A375 (cell line): Measurements from ENCODE around the gene MCEMP1. TPM values are rescaled to one million over a fixed set of nuclear protein-coding genes. Genes with fewer than 3 reads are reported as not detected.

Experiments
- total RNA-seq: library from RNA; depleted of rRNA; stranded (reverse); fragments of >200 nt; shearing (Covaris generic); gene quantifications from 2 replicates; pipeline ENCODE4 v1.2.3, GENCODE V29; 2014; rRNA removed

MCEMP1 gene, protein sequence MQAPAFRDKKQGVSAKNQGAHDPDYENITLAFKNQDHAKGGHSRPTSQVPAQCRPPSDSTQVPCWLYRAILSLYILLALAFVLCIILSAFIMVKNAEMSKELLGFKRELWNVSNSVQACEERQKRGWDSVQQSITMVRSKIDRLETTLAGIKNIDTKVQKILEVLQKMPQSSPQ
- total RNA-seq: 0.27 TPM in 1 of 2 replicates, not detected in the other

GRCh38 chr19:7676854-7677253 is at the start of gene MCEMP1:
Gene MCEMP1 (plus strand): TSS chr19:7677090. CDS start chr19:7677121, 31 bp downstream.

DNA sequence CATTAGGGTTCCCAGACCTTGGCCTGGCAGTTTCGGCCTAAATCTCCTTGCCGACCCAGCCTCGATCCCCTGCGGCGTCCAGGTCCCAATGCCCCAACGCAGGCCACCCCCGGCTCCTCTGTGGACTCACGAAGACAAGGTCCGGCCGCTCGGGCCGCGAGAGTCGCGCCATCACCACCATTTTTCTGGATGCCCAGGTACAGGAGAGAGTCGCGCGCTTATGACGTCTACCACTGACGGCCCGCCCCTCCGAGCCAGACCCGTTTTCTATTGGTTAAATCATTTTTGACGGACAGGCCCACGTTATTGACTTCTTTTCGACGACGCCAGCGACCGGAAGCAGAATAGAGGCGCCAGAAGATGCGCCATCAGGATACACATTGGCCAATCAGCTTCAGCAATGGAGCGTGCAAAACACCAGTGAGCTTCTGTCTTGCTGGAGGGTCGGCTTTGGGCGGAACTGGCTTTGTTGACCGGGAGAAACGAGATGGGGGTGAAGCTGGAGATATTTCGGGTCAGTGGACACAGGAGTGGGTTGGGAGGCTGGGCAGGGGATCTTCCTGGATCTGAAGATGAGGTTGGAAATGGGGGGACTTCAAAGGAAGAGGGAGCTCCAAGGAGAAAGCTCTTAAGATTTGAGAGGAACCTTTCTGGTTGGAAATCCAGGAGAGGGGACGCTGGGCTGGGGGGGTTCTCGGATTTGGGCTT is 47.4 kb upstream of the MCEMP1 start, which contains the start of the genes PET100 and XAB2:
TSS of gene PET100 (plus strand) at position 447 of the 708 bp plus-strand sequence. CDS start at position 488, 41 bp downstream.
TSS of gene XAB2 (minus strand) at position 199 of the 708 bp plus-strand sequence. CDS start at position 181, 18 bp downstream.

DNA sequence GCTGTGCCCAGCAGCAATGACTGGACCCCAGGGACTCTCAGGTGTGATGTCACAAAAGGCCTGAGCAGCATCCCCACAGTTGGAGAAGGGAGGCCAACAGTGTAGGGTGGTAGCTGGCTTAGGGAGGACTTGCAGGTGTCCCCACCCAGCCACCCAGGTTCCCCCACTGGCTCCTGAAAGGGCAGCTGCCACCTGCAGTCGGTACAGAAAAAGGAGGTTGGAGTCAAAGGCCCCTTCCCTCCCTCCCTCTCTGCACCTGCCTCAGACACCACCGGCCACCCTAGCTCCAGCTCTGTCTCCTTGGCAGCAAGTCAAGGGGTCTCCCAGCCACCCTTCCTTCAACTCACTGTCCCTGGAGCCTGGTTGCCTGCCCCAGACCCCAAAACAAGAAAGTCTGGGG is 43.2 kb upstream of the MCEMP1 start, which contains the start of gene PCP2:
TSS of gene PCP2 (minus strand) at position 22 of the 400 bp plus-strand sequence. CDS start 262 bp downstream, outside the sequence.

DNA sequence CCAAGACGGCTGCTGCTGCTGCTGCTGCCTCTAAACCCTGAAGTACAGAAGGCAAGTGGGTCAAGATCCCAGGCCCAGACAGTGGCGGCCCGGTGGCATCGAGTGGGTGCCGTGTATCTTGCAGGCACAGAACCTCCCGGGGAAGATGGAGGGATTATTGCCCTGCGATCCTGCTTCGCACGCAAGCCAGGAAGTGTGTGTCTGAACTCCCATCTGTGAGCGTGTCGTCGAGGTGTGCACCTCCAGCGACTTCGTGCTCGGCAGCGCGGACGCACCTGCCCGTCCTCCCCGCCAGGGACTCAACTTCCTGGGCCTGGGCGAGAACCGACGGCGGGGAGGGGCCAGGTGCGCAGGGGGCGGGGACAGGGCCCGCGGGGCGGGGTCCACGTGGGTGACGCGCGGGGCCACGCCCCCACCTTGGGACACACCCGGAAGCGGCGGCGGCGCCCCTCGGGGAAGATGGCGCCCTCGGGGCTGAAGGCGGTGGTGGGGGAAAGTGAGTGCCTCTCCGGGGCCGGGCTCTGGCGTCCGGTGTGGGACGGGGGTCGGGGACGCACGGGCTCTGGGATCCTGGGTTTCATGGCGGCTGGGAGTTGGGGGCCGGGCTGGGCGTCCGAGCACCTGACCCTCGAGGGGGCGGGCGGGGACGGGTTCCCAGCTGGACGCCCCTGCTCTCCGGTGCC is 40.1 kb upstream of the MCEMP1 start, which contains the start of gene STXBP2:
TSS of gene STXBP2 (plus strand) at position 420 of the 683 bp plus-strand sequence. CDS start at position 460, 40 bp downstream.

GRCh38 chr19:7668842-7669241 is 8.0 kb upstream of the MCEMP1 start, which contains the start of gene RETN:
Gene RETN (plus strand): TSS chr19:7669049. CDS start chr19:7669327, 278 bp downstream.

GRCh38 chr19:7680606-7681339 is 3.9 kb downstream of the MCEMP1 start, which contains the start of gene TRAPPC5:
Gene TRAPPC5 (plus strand): TSS chr19:7680833. CDS start chr19:7682254, 1,421 bp downstream.

DNA sequence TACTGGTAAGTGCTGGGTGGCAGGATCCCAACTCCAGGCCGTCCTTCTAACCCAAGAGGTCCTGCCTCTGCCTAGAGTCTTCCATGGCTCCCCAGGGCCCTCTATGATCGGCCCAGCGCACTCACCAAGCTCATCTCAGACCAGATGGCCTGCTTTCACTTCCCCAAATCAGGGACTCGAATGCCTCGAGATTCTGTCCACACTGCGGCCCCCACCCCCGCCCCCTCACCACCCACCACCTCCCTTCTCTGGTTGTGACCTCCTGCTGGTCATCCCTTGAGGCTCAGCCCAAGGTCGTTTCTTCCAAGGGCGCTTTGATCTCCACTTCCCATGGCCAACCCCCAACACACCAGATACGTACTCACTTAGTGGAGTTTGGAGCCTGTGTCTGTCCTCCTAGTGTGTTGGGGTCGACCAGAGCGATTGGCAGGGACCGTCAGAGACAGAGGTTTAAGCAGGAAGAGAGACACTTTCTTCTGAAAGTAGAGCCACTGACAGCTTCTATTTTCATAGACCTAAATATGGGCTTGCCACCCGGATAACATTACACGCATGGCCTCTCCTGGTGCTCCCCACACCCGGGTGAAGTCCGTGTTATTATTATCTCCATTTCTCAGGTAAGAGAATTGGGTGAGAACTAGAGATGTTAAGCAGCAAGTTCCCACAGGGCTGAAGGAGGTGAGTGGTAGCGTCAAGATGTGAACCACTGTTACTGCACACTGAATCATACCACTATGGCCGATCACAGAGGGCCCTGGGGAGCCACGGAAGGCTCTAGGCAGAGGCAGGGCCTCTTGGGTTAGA is 25.0 kb downstream of the MCEMP1 start, which contains the start of gene FCER2:
TSS of gene FCER2 (minus strand) at position 478 of the 804 bp plus-strand sequence. CDS start 2,371 bp downstream, outside the sequence.

Other genes with a start within 250 kb of the MCEMP1 start
- 4.9 TPM in 2 replicates for gene PEX11G, start 188.1 kb upstream of the MCEMP1 start, total RNA-seq
- 27.8 and 37.1 TPM in 2 replicates for gene ZNF358, start 161.0 kb upstream of the MCEMP1 start, total RNA-seq
- gene MCOLN1, start 154.5 kb upstream of the MCEMP1 start, total RNA-seq: 7.6 and 8.7 TPM in 2 replicates
- 107 TPM in 2 replicates for gene PNPLA6, start 141.4 kb upstream of the MCEMP1 start, total RNA-seq
- gene CAMSAP3, start 81.2 kb upstream of the MCEMP1 start, total RNA-seq: 0.05 and 0.26 TPM in 2 replicates
- gene XAB2, start 47.5 kb upstream of the MCEMP1 start, total RNA-seq: 52.8 and 66.7 TPM in 2 replicates
- gene PET100, start 47.3 kb upstream of the MCEMP1 start, total RNA-seq: 60.7 and 62.6 TPM in 2 replicates
- gene PCP2, start 43.4 kb upstream of the MCEMP1 start, total RNA-seq: not detected in 2 replicates
- 0.05 TPM in 1 of 2 replicates, not detected in the other for gene STXBP2, start 40.0 kb upstream of the MCEMP1 start, total RNA-seq
- gene RETN, start 8.0 kb upstream of the MCEMP1 start, total RNA-seq: not detected in 2 replicates
- 121 and 150 TPM in 2 replicates for gene TRAPPC5, start 3.7 kb downstream of the MCEMP1 start, total RNA-seq
- gene FCER2, start 25.0 kb downstream of the MCEMP1 start, total RNA-seq: 0.34 and 0.41 TPM in 2 replicates
- not detected in 2 replicates for gene CLEC4G, start 55.0 kb downstream of the MCEMP1 start, total RNA-seq
- not detected in 2 replicates for gene CD209, start 70.4 kb downstream of the MCEMP1 start, total RNA-seq
- gene CLEC4M, start 86.2 kb downstream of the MCEMP1 start, total RNA-seq: not detected in 2 replicates
- gene EVI5L, start 153.1 kb downstream of the MCEMP1 start, total RNA-seq: 14.9 and 15.4 TPM in 2 replicates
- gene PRR36, start 197.3 kb downstream of the MCEMP1 start, total RNA-seq: 0.27 TPM in 1 of 2 replicates, not detected in the other
- 11.6 and 14.7 TPM in 2 replicates for gene LRRC8E, start 211.4 kb downstream of the MCEMP1 start, total RNA-seq
- 24.0 and 34.1 TPM in 2 replicates for gene MAP2K7, start 226.8 kb downstream of the MCEMP1 start, total RNA-seq
- 1.1 and 1.6 TPM in 2 replicates for gene TGFBR3L, start 237.7 kb downstream of the MCEMP1 start, total RNA-seq
- gene SNAPC2, start 243.2 kb downstream of the MCEMP1 start, total RNA-seq: 33.9 and 34.5 TPM in 2 replicates
- 9.7 and 12.0 TPM in 2 replicates for gene CTXN1, start 249.0 kb downstream of the MCEMP1 start, total RNA-seq